RKO (cell line): Measurements from ENCODE around the gene CCDC66.
"Not testable (repeated sequence)": the region's sequence is repeated elsewhere in the genome, so short reads cannot be mapped to it uniquely, and the experiment has no call there.

ENCODE experiments used
- DNase-seq: peaks from one replicate; pipeline ENCODE4 v3.0.0-alpha.2; 2016; ENCODE audit warnings: low spot score

CCDC66 gene

GRCh38 chr3:56556908-56557830, at the start of gene CCDC66:
Gene CCDC66, plus strand, starts transcription at chr3:56557175. Its CDS starts 68 bp downstream, at chr3:56557243.
- peak; percentile 95 for DNase-seq

GRCh38 chr3:56519641-56520040, 37.3 kb upstream of the CCDC66 start:
- no peak for DNase-seq

GRCh38 chr3:56522374-56522773, 34.6 kb upstream of the CCDC66 start:
- DNase-seq = no peak

- DNase-seq = no peak
Observed at GRCh38 chr3:56525291-56525690, 31.7 kb upstream of the CCDC66 start.

GRCh38 chr3:56536735-56537134, 20.2 kb upstream of the CCDC66 start:
- DNase-seq = no peak

GRCh38 chr3:56547486-56547885, 9.5 kb upstream of the CCDC66 start:
- peak; percentile 39 for DNase-seq

DNA sequence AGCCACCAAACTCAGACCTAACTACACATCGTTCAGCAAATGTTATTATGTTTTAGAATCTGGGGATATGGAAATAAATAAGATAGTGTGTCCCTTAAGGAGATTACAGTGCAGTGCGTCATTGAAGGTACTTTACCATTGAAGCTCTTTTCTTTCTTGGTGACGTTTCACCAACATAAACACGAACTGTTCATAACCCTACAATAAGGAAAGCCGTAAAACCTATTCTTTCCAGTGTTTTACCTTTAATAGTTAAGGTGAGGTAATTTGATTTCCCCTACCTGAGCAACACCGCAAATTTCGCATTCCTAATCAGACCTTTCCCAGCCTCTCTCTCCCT, 826 bp downstream of the CCDC66 start:
- DNase-seq = no peak

DNA sequence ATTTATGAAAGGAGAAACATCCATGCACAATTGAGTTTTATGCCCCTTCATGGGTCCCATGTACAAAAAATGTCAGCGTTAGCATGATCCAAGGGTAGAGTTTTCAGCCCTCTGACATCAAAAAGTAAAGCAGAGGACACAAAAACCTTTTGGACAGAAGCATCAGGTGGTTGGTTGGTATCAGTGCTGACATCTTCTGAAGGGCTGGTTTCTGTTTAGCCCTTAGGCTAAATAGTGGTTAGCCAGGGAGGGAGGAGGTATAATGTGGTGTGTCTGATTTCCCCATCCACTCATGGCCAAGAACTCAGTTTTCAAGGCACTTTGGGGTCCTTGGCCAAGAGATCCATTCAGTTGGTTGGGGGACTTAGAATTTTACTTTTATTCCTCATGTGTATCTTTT, 16.5 kb downstream of the CCDC66 start:
- DNase-seq = no peak

- DNase-seq = not testable (repeated sequence)
Observed at GRCh38 chr3:56581941-56582340, 25.0 kb downstream of the CCDC66 start.

DNA sequence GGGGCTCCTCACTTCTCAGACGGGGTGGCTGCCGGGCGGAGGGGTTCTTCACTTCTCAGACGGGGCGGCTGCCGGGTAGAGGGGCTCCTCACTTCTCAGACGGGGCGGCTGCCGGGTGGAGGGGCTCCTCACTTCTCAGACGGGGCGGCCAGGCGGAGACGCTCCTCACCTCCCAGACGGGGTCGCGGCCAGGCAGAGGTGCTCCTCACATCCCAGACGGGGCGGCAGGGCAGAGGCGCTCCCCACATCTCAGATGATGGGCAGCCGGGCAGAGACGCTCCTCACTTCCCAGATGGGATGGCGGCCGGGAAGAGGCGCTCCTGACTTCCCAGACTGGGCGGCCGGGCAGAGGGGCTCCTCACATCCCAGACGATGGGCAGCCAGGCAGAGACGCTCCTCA, 27.3 kb downstream of the CCDC66 start:
- DNase-seq = not testable (repeated sequence)

DNA sequence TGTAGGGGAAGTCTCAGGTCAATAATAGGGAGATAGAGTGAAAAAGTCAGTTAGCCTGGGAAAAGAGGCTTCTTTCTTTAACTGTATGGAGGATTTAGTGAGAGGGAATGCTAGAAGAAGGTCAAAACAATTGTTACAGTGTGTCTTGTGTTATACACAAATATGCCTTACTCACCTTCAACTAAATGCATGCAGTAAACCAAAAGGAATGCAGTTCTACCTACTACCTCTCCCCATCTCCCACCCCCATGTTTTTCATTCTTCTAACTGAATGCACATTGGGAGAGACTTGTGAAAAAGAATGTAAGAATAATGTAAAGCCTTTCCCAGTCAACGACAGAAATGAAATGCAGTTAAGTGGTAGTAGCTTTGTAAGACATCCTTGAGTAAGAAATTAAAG, 33.8 kb downstream of the CCDC66 start:
- no peak for DNase-seq

DNA sequence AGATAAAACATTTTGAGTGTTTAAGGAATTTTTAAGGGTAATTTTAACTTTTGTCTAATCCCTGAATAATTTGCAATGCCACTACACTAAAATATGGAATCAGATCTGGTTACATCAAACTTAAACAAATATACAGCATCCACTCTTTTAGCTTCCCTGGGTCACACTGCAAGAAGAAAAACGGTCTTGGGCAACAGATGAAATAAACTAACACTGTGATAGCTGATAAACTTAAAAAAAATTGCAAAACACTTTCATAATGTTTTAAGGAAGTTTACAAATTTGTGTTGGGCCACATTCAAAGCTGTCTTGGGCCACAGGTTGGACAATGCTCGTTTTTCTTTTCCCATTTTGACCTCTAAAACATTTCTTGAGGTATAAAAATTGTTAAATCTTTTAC, 34.3 kb downstream of the CCDC66 start:
- DNase-seq = no peak

DNA sequence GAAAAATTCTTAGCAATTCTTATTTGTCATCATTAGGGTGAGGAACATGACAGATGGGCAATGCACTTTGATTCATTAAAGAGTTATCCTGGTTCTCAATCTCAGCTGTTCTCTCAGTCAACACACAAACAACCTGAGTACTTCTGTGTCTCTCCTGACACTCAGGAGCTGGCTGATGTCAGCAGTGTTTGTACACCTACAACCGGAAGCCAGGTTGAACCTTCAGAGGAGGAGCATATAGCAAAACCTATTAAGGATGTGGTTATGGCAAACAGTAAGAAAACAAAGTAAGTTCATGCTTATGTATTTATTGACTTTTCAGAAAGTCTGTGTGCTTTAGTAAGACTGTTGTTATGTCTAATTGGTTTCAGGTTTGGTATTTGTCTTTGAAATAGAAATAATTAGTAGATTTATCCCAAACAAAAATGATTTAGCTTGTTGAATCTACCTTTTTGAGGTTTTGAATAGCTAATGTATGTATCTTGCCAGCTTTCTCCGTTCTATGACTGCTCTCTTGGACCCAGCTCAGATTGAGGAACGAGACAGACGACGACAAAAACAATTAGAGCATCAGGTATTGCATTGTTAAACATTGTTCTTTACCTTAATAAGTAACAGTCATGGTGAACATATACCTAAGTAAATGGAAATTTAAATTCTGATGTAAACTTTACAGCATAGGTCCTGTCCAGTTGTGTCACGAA, 36.6 kb downstream of the CCDC66 start:
- DNase-seq = no peak

DNA sequence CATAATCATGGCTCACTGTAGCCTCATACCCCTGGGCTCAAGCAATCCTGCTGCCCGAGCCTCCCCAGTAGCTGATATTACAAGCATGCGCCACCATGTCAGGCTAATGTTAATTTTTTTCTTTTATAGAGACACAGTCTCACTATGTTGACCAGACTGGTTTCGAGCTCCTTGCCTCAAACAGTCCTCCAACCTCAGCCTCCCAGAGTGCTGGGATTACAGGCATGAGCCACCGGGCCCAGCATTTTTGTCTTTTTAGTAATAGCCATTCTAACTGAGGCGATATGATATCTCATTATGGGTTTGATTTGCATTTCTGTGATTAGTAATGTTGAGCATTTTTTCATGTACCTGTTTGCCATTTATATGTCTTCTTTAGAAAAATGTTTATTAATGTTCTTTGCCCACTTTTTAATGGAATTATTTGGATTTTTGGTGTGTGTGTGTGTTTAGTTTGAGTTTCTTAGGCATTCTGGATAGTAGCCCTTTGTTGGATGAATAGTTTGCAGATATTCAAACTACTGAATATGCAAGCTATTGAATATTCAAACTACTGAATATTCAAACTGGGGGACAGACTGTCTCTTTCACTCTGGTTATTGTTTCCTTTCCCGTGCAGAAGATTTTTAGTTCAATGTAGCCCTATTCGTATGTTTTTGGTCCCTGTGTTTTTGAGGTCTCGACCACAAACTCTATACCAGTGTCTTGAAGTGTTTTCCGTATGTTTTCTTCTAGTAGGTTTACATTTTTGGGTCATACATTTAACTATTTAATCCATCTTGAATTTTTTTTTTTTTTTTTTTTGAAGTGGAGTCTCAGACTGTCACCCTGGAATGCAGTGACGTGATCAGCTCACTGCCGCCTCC, 39.2 kb downstream of the CCDC66 start:
- DNase-seq = no peak

GRCh38 chr3:56608479-56608878, 51.5 kb downstream of the CCDC66 start:
- not testable (repeated sequence) for DNase-seq

- DNase-seq = no peak
Observed at GRCh38 chr3:56610669-56611335, 53.8 kb downstream of the CCDC66 start.

GRCh38 chr3:56611364-56611763, 54.4 kb downstream of the CCDC66 start:
- DNase-seq = no peak

GRCh38 chr3:56612146-56612545, 55.2 kb downstream of the CCDC66 start:
- no peak for DNase-seq

DNA sequence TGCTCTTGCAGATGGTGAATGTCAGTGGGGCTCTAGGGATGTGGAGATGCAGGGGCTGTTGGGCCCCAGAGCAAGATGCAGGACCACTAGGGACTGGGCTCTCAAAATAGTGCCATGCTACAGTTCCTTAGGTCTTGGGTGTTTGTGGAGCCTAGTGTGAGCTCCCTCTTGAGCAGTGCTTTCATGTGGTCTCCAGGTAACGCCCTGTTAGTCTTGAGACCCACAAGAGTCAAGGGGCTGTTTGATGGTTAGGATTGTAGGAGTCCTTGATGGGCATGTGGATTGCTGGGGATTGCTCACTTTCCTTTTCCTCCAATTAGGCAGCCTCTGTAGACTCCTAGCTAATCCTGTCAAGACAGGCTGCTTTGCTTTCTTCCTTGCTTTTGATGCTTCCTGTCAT, 56.0 kb downstream of the CCDC66 start:
- no peak for DNase-seq

DNA sequence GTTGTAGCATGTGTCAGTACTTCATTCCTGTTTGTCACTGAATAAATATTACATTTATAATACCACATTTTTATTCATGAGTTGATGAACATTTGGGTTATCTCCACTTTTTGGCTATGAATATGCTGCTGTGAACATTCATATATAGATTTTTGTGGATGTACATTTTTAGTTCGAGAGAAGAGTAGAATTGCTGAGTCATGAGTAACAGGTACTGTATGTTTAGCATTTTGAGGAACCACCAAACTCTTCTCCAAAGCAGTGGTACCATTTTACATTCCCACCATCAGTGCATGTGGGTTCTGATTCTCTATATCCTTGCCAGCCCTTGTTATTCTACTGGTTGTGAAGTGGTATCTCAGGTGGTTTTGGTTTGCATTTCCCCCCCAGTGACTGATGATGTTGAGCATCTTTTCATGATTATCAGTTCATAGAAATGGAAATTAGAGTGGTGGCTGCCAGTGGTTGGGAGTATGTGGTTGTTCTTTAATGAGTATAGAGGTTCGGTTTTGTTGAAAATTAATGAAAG, 59.6 kb downstream of the CCDC66 start:
- DNase-seq = no peak

DNA sequence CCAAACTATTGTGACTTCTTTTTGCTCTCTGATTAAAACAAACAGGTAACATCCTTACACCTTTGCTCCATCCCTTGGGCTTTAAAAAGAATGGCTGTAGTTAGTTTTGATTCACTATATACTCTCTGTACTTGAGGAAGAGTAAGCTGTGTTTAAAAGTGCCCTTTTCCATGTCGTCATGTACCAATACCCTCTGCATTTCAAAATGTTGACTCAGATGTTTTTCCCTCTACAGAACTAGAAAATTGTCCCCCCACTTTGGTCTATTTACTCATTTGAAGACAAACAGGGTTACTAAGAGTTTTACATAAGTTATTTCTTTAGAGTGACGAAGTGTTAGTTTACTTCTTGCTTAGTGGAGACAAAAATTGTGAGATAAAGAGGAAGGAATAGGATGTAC, 63.4 kb downstream of the CCDC66 start:
- no peak for DNase-seq

- DNase-seq = no peak
Observed at GRCh38 chr3:56621681-56622080, 64.7 kb downstream of the CCDC66 start.
